GM21723 (cell line): ENCODE data around the gene POLE.

Experiments
- ATAC-seq: cut with Tn5 transposase; IDR thresholded peaks from one replicate; pipeline ENCODE4 v1.9.1; 2021; ENCODE audit warnings: mild to moderate bottlenecking, moderate library complexity; ENCODE audit not compliant: unreplicated experiment

The POLE gene

DNA sequence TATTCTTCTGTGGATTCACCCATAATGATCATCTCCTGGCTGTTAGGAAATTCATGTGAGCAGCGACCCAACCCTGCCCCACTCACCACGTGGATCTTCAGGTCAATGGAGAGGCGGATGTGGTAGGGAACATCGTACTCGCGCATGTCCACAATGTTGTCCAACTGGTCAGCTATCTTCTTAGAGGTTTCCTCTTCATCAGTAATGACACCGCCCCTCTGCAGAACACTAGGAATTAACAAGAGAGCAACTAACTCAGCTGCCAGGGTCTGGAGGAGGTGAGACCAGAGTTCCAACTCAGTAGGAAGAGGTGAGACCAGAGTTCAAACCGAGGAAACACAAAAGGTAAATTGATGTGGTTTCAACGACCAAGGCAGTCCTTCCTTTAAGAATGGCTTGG, 9.7 kb downstream of the POLE start:
- ATAC-seq: no peak

DNA sequence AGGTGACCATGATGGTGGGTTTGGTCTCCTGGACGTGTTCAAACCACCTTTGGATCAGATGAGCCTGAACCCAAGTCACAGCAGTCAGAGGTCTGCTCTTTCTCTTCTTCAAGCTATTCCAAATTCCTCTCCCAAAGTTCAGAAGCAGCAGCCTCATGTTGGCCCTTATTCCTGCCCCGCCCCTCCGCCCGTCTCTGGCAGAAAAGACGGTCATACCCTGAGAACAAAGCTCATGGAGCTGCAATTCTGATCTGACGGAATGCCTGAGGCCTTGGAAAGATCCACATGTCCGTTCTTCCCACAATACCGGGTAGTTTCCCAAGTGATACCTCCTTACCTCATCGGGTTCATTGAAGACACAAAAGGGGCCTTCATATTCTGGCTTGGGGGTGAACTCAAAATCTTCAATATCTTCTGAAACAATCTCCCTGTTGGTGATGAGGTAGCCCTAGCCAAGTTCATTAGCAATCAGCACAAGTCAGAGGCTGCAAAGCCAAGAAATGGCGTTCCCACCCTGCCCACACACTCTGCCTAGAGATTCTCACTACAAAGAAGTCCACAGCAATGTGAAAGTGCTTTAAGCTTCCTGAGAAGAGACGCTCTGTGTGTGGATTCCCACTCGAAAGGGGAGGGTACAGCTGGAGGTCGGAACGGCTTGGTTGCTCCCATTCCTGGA, 11.2 kb downstream of the POLE start:
- no peak for ATAC-seq

DNA sequence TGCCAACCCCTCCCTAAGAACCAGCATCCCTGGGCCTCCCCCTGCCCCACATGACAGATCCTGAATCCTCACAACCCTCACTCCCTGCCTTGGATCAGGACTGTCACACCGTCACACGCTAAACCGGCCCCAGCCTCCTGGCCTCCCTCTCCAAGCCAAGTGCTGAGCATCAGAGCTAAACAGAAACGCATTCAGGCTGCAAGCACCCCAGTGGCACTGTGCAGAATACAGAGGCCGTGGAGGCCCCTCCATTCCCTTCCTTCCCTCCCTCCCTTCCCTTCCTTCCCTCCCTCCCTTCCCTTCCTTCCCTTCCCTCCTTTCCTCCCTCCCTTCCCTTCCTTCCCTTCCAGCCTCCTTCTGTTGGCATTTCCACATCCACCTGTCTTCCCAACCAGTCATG, 12.6 kb downstream of the POLE start:
- ATAC-seq: no peak

- no peak for ATAC-seq
Measured at GRCh38 chr12:132673288-132674179, 13.6 kb downstream of the POLE start.

DNA sequence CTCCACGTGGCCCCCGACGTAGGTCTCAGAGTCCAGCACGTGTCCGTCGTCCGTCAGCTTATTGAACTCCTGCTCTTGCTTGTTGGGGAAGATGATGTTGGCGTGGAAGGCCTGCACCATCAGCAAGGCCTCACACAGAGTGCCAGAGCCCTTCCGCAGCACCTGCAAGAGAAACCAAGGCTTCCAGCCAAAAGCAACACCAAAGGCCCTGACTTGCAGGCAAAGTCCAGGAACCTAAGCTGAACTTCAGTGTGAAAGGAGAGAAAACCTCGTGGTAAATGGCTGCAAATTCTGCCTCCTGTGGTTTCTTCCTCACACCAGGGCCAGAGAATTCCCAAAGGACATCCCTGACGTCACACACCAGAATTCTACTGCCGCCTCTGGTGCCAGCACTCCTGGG, 14.5 kb downstream of the POLE start:
- ATAC-seq: no peak

GRCh38 chr12:132672116-132672515, 15.0 kb downstream of the POLE start:
- ATAC-seq: no peak

DNA sequence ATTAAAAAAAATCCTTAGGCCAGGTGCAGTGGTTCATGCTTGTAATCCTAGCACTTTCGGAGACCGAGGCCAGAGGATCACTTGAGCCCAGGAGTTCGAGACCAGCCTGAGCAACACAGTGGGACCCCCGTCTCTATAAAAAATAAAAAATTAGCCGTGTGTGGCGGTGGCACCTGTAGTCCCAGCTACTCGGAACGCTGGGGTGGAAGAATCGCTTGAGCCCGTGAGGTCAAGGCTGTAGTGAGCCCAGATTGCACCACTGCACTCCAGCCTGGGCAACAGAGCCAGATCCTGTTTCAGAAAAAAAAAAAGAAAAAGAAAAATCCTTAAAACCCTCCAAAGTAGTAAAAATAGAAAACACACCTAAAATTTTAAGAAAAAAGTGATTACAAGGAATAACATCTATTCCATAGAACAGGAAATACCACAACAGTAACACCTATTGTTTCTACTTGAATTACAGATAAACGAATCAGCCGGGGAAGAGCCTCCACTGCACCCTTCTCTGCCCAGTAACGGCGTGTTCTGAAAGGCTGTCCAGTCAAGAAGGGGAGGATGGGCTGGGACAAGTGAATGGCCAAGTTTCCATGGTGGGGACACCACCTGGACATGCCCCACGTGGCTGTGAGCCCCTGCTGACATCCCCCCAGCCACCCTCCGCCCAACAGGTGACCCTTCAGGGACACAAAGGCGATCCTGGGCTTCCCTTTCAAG, 17.8 kb downstream of the POLE start:
- no peak for ATAC-seq

GRCh38 chr12:132668191-132669088, 18.7 kb downstream of the POLE start:
- ATAC-seq: no peak

- ATAC-seq: no peak
Measured at GRCh38 chr12:132665794-132666193, 21.3 kb downstream of the POLE start.

DNA sequence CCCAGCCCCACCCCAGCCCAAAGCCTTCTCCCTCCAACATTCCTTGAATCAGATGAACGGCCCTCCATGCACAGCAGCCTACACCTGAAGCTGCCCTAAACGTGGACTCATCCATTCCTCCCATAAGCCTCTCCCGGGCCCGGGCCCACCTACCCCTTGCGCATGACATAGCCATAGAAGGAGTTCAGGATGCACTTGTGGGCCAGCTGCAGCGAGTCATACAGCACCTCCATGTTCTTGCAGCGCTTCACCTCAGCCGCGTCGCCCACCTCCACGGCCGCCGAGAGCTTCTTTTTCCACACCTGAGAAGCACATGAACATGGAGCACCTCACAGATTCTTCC, 22.0 kb downstream of the POLE start:
- no peak for ATAC-seq

DNA sequence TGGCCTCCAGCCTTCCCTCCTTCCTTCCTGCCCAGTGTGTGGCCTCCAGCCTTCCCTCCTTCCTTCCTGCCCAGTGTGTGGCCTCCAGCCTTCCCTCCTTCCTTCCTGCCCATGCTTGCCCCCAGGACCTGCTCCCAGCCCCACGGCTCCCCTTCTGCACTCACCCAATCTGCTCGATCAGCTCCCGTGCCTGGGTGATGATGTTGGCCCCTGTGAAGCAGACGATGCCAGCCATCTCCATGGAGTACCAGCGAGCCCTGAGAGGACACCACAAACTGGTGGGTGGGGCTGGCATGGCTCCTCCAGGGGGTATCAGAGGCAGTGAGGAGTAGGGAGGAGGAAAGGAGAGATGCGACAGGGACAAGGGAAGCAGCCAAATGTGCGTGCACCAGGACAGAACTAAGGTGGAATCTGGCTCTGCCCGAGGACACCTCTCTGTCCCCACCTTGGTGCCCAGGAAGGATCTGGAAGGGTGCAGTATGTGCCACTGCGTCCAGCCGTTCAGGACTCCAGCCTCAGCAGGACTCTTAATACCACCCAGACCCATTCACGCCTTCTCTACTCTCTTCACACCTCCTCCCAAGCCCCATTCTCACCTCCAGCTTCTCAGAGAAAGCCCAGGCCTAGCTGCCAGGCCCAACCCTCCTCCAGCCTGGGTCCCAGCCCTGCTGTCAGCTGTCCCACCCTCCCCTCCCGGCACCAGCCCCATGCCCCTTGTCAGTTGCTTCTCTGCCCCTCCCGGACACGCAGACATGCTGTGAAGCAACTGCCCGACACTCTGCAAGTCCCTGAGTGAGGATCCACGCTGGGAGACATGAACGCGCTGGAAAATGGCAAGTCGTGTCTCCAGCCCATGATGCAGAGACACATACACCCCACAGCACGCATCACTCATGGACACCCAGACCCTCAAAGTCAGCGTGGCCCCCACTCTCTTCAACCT, 22.7 kb downstream of the POLE start:
- ATAC-seq: no peak

- no peak for ATAC-seq
Measured at GRCh38 chr12:132662901-132663755, 24.0 kb downstream of the POLE start.

DNA sequence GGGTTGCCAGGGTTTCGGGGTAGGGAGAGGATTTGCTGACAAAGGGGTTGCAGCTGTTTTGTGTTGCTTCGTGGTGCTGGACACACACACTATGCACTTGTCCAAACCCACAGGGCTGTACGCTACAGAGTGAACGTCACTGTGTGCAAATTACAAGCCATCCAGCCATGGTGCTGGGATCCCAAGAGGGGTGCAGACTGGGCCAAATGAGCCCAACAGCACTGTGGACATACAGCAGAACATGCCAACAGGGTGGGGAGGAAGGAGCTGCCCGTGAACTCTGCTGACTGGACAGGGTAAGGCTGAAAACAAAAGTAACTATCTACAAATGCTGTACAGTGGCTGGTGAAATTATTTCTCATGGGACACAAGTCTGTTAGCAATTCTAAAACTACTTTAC, 25.2 kb downstream of the POLE start:
- no peak for ATAC-seq

DNA sequence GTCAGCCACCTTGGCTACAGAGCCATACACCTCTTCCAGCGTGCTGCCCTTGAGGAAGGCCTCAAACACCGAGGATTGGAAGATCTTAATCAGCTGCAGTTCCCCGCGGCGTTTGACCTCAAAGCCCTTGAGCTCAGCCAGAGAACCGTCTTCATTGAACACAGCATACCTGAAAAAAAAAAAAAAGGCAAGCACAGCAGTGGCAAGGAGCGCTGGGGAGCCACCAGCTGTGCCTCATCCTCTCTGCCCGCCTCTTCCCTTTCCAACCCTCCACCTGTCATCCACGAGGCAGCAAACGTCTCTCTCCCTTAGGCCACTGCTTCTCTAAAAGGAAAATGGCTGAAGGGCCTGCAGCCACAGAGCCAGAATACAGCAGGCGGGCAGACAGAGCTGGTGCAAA, 26.1 kb downstream of the POLE start:
- ATAC-seq: no peak

DNA sequence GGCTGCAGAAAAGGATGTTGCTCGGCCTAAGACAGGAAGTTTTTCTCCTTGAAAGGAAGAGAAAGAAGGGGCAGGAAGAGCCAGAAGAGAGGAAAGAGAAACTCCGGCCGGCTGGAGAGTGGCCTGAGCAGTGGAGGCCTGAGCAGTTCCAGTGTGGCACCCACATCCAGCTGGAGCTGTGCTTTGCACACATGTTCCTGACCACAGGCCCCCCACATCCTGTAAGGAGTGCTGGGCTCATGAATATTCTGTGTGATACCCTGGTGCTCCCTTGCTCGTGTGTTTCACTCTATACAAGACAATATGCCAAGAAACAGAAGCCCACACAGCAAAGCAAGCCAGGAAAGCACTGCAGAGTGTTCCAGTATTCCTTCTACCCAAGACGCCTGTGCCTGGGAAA, 27.1 kb downstream of the POLE start:
- no peak for ATAC-seq

DNA sequence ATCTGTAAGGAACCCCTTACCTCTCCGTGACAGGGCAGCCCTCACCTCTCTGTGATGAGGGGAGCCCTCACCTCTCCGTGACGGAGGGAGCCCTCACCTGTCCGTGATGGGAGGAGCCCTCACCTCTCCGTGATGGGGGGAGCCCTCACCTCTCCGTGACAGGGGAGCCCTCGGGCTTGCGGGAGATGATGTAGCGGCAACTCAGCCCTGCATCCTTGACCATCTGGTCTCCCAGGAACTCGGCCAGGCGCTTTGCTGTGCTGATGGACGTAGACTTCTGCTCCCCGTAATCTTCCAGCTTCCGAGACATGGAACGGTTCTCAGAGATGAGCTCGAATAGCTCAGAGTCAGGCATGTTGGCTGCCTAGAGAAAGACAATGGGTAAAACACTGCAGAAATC, 28.0 kb downstream of the POLE start:
- ATAC-seq: no peak

DNA sequence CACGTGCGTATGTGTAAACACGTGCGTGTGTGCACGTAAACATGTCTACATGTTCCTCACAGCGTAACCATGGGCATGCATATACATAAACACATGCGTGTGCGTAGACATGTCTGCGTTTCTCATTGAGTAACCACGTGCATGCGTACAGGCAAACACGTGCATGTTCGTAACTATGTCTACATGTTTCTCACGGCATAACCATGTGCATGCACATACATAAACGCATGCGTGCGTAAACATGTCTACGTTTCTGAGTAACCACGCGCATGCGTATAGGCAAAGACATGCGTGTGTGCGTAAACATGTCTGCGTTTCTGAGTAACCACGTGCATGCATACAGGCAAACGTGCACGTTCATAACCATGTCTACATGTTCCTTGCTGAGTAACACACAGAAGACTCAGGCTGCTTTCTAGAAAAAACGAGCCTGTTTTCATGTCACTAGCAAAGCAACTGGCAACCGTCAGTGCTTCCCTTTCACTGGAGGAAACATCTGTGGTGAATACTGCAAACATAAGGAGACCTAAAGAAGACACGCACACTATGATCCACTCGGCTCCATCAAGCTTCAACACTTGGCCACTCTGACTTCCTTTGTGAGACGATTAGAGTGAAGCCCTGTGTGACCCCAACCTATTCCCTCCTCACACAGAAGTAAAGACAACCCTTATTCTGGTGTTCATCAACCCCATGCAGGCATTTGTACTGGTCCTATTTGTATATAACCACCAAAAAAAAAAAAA, 28.8 kb downstream of the POLE start:
- ATAC-seq: no peak
